DMS53 treated with DMSO at 0.1 percent for 48 hours (cell line): Measurements from ENCODE around the gene ARL2BP.
"Not testable (repeated sequence)": the region's sequence is repeated elsewhere in the genome, so short reads cannot be mapped to it uniquely, and the experiment has no call there.

Experiments
- DNase-seq: peaks from one replicate; lab custom pipeline; 2025; ENCODE audit not compliant: unreplicated experiment; lab: John Stamatoyannopoulos, UW

ARL2BP gene

DNA sequence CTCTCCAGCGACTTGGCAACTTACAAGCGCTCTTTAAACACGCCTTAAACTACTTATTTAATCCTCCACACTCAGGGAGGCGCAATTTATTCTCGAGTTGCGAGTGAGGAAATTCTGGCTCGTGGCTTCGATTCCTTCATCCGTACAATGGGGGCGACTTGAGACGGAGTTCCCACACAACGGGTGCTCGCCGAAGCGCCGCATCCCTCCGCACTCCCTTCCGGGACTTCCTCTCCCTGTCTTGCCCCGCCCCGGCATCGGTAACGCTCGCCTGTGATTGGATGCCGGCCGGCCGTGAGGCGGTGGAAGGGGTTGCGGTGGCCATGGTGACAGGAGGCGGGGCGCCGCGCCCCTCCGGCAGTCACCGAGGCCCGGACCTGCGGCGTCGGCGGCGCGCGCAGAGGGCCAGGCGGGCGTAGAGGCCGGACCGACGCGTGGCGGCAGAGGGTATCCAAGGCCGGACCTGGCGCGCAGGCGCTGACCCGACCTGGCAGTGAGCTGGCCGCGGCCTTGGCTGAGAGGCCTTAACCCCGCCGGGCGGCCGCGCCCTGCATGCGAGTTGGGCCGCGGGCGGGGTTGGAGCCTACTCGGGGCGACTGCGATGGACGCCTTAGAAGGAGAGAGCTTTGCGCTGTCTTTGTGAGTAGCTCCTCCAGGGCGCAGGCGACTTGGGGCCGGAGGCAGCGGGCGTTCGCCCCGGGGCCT, at the start of gene ARL2BP:
TSS of gene ARL2BP (plus strand) at position 493 of the 705 bp plus-strand sequence. CDS start at position 602, 109 bp downstream.
- peak; percentile 96 for DNase-seq

DNA sequence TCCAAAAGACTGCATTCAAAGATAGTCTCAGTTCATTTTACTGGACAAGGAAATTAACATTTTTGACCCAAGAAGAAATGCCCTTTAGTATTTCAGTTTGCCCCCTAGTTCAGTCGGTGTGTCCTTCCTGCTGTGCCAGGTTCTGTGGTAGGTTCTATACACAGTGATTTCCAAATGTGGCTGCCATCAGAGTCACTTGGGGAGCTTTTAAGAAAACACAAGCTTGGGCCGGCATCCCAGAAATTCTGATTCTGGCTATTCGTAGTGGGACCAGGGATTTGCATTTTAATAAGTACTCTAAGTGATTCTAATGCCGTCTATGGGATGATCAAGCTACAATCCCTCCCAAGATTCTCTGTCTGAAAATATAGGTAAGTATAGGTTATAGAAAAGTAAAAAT, 48.8 kb upstream of the ARL2BP start:
- DNase-seq, result no peak

DNA sequence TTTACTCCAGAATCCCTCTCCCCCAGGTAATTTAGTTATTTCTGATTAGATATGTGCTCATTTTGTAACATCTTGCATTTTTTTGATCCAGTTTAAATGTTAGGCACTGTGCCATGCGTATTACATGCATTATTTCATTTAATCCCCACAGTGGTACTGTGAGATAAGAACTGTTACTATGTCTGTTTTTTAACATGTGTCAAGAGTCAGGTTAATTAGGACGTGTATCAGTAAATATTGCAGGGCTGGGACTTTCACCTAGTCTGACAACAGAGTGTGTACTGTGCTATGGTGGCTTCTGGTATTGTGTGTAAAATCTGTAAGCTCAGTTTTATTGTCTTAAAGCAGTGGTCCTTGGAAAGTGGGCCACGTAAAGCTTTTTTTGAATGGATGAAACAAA, 48.3 kb upstream of the ARL2BP start:
- DNase-seq, result no peak

DNA sequence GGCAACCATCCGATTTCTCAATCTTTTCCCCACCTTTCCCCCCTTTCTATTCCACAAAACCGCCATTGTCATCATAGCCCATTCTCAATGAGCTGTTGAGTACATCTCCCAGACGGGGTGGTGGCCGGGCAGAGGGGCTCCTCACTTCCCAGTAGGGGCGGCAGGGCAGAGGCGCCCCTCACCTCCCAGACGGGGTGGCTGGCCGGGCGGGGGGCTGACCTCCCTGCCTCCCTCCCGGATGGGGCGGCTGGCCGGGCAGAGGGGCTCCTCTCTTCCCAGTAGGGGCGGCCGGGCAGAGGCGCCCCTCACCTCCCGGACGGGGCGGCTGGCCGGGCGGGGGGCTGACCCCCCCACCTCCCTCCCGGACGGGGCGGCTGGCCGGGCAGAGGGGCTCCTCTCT, 44.7 kb upstream of the ARL2BP start:
- not testable (repeated sequence) for DNase-seq

DNA sequence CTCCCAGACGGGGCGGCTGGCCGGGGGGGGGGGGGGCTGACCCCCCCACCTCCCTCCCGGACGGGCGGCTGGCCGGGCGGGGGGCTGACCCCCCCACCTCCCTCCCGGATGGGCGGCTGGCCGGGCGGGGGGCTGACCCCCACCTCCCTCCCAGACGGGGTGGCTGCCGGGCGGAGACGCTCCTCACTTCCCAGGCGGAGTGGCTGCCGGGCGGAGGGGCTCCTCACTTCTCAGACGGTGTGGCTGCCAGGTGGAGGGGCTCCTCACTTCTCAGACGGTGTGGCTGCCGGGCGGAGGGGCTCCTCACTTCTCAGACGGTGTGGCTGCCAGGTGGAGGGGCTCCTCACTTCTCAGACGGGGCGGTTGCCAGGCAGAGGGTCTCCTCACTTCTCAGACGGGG, 44.1 kb upstream of the ARL2BP start:
- DNase-seq, result not testable (repeated sequence)

DNA sequence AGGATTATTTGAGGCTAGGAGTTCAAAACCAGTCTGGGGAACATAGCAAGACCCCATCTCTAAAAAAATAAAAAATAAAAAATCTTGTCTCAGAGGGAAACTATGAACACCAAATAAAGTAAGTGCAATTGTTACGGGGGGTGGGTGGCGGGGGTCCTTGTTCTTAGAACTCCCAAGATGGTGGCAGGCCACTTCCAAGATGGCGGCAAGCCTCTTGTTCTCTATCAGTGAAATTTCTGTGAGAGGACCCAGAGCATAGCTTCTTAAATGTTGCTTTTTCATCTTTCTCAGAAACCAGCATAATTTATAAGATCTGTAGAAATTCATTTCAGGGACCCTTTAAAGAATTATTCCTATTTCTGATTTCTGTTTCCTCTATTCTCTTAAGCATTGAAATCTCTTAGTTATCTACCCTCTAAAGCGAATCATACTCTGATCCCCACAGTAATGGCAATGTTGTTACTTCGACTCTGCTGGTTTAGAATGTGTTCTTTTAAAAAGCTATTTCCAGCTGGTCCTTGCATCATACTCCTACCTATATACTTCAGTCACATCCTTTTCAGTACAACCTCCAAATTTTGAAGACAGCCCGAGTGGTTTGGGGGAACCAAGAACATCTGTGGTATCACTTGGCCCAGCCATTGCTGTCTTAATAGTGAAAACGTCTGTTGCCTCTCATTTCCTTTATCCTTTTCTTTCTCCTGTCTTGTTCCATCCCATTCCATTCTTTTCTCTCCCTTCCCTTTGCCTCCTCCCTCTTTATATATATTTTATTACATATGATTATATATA, 42.8 kb upstream of the ARL2BP start:
- DNase-seq, result no peak

DNA sequence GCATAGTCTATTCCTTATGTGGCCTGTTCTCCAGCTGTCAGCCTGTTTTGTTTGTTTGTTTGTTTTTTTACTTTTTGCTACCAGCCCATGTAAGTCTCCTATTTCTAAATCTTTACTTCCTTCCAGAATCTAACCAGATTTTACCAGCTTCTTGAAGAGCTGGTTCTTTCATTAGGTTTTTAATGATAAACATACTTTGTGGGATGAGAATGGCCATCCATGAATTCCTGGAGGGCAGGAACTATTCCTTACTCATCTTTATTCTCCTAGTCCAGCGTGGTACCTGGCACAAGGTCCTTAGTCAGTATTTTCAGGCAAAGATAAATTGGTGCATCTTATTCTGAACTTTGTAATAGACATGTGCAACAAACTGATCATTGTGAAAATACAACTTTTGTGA, 41.6 kb upstream of the ARL2BP start:
- DNase-seq, result no peak

DNA sequence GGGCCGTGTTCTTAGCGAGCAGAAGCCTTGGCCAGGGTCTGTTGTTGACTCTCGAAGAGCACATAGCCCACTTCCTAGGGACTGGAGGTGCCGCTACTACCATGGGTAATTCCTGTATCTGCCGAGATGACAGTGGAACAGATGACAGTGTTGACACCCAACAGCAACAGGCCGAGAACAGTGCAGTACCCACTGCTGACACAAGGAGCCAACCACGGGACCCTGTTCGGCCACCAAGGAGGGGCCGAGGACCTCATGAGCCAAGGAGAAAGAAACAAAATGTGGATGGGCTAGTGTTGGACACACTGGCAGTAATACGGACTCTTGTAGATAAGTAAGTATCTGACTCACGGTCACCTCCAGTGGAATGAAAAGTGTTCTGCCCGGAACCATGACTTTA, 40.4 kb upstream of the ARL2BP start:
- no peak for DNase-seq

DNA sequence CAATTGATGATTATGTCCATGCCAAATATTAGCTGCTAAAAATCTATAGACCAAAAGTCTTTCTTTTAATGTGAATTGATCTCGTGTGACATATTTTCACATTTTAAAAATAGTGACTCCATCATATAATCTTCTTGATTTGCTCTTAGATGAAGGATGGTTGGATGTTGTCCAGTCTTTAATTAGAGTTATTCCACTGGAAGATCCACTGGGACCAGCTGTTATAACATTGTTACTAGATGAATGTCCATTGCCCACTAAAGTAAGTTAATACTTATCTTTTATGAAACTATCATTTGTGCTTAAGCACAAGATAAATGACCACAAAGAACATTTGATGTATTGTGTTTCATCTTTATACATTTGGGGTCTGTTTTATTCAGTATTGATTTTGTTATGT, 36.1 kb upstream of the ARL2BP start:
- DNase-seq, result no peak

DNA sequence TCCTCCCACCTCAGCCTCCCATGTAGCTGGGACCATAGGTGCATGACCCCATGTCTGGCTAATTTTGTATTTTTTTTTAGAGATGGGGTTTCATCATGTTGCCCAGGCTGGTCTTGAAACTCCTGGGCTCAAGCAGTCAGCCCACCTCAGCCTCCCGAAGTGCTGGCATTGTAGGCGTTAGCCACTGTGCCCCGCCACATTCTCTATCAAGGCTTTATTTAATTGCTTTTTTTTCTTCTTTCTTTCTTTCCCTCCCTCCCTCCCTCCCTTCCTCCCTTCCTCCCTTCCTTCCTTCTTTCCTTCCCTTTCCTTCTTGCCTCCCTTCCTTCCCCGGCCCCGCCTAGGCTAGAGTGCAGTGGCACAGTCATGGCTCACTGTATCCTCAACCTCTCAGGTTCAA, 35.3 kb upstream of the ARL2BP start:
- DNase-seq, result no peak

DNA sequence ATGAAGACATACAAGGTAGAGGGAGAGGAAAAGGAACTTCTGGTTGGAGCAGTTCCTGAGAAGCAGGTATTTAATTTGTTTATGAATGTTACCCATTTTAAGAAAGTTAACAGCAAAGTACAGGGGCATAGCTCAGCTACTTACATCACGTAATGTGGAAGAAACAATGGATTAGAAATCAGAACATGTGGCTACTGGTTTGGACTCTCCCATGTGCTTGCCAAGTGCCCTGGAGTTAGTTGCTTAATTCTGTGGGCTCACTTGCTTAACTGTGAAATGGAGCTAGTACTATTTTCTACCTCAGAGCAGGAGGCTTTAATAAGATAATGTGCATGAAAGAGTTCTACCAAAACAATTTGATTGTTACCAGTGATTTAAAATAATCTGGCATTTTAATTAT, 31.6 kb upstream of the ARL2BP start:
- DNase-seq, result no peak

DNA sequence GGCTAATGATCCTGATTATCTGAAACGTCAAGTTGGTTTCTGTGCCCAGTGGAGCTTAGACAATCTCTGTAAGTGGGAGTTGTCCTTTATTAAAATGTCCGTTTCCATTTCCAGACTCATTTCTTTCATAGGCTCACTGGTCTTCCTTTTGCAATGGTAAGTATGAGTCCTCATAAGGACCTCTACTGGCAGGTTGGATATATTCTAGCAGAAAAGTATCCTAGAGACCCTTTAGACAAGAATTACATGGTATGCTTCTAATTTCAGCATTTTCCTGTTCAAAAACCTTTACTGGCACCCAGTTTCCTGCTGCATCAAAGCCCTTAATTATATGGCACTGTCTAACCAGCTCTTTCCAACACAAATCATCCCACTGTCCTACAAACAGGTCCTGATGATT, 28.1 kb upstream of the ARL2BP start:
- no peak for DNase-seq

DNA sequence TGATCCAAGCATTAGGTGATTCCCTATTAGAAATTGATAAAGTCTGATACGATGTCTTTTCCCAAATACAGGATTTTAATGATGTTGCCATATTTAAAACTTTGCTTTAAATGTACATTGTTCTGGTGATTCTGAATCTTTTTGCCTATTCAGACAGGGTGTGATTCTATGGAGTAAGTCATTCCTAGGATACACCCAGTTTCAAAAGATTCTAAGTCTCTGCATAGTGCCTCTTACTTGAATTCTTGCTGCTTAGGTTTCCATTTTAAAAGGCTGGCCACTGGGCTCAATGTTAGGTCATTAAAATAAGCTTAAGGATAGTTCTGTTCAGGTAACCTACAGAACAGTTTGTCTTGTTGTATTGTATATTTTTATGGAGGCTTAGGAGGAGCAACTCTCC, 22.0 kb upstream of the ARL2BP start:
- DNase-seq, result no peak

DNA sequence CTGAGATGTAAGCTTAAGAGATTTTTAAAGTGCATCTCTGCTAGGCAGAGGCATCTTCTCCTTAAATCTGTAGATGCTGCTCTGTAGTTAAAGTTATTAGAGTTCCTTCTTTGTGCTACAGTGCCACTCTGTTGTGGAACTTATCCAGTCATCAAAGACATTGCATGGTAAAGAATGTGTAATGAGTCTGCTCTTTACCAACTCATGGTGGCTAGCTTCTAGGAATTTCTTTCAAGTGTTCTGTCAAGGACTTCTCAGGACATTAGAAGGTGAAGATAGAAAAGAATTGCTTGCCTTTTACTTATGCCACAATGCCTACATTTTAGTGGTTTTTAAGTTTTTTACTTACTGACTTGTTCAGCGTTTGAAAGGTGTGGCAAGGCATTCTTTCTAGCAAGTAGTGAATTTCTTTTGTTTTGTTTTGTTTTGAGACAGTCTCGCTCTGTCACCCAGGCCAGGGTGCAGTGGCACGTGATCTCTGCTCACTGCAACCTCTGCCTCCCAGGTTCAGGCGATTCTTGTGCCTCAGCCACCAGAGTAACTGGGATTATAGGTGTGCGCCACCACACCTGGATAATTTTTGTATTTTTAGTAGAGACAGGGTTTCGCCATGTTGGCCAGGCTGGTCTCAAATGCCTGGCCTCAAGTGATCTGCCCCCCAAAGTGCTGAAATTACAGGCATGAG, 20.3 kb upstream of the ARL2BP start:
- no peak for DNase-seq

DNA sequence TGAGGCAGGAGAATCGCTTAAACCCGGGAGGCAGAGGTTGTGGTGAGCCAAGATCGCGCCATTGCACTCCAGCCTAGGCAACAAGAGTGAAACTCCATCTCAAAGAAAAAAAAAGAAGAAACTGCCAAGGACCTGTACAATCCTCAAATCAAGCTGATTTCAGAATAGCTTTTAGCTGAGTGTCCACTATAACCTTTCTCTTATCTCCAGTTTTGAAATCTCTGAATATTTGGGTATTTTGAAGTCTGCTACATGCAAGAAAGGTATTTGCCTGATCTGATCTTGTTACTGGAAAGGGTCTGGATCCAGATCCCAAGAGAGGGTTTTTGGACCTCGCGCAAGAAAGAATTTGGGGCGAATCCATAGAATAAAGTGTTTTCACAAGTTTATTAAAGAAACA, 19.1 kb upstream of the ARL2BP start:
- DNase-seq, result no peak

DNA sequence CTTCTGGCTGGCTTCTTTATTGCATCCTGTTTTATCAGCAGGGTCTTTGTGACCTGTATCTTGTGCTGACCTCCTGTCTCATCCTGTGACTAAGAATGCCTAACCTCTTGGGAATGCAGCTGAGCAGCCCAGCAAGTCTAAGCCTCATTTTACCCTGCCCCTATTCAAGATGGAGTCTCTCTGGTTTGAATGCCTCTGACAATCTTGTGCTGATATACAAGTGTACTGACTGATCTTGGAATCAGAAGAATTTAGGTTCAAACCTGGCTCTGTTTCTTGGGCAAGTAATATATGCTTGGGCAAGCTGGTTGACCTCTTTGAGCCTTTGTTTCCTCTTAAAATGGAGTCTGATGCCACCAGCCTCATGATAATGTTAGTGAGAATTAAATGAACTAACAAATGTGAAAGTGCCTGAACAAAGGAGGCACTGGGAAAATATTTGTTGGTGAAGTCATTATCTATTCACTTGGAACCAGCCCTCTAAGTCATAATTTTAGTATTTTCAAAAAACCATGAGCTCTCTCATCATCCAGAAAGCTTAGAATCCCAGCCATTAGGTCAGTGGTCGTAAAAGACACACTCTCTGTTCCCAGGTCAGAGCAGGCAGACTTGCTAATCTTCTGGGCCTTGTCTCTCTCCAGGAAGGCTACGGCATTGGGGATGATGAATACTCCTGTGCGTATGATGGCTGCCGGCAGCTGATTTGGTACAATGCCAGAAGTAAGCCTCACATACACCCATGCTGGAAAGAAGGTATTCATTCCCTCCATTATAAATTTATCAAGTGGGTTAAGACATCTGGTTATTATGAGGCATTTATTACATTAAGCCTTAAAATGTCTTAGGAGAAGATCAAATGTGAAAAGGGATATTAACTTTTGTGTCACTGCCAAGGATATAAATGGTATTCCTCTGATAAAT, 18.1 kb upstream of the ARL2BP start:
- DNase-seq, result no peak

DNA sequence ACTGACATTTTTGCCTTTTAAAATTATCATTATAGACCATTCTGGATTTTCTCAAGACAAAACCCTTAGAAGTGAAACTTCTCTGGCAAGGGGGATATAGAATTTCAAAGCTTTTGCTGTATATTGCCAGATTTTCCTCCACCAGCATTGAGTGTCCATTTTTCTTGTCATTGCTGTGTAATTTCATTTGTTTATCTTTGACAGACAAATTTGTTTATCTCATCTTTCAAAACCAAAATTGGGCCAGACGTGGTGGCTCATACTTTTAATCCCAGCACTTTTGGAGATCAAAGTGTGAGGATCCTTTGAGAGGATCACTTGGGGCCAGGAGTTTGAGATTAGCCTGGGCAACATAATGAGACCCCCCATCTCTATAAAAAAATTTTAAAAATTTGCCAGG, 16.0 kb upstream of the ARL2BP start:
- no peak for DNase-seq

DNA sequence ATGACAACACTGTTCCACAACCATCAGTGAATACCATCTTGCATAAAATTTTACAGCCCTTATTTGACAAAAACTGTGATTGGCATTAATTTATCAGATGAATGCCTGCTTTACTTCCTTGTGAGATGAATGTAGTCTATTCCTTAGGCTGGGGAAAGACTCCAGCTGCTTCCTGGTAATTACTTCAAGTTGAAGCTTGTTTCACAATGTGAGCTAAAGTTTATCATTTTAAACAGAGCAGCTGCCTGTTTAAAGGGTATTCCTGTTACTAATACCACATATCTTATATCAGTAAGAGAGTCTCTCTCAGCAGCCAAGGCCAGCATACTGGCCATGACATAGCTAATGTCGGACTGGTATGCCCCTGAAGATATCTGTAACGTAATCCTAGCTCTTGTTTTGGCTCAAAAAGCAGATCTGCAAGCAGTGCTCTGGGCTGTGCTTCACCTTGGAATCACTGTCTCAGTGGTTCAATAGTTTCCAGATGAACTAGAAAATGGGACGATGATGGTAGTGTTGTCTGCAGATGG, 13.2 kb upstream of the ARL2BP start:
- no peak for DNase-seq

DNA sequence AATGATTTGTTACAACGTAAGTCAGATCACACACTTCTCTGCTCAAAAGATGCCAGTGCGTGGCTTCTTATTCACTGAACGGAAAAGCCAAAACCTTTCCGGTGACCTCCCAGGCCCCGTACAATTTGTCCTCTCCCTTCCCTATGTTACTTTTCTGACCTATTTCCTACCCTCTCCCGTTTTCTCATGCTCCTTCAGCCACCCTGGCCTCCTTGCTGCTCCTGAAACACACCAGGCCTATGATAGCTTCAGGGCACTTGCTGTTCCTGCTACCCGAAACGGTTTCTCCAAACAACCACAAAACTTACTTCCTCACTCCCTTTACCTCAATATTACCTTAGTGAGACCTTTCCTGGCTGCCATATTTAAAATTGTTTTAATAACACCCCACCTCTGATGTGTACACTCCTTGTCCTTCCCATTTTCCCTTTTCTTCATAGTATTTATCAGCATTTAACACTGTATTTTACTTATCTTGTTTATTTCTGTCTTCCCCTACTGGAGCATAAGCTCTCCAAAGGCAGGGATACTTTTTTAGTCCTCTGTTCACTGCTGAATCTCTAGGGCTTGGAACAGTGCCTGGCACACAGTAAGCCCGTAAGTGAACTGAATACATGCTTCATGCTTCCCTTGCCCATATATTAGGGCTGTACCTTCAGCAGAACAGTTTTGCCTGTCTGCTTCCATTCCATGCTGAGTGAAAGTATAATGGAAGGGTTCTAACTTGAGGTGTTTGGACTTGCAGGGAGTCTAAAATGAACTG, 10.9 kb upstream of the ARL2BP start:
- no peak for DNase-seq

DNA sequence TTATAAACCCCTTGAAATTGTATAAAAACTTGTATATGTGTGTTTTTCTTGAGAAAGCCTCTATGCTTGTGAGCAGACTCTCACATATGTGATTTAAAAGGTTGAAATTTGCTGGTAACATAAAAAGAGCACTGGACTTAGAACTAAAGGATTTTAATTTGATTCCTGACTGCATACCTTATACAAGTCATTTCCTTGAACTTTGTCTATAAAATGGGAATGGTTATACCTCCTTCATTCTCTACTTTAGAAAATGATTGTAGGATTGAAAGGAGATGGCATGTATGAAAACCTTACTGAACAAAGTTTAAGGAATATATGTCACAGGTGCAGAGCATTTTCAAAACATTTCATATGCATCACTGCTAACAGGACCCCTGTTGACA, 10.4 kb upstream of the ARL2BP start:
- no peak for DNase-seq
